ENCODE results near the gene HSPB3. TPM values are rescaled to one million over a fixed set of nuclear protein-coding genes. Genes with fewer than 3 reads are reported as not detected.
"Not testable (repeated sequence)": the region's sequence is repeated elsewhere in the genome, so short reads cannot be mapped to it uniquely, and the experiment has no call there.

Gene HSPB3
- total and polyA plus RNA-seq, 4 experiments from 2014 or later, result not detected

GRCh38 chr5:54485659-54486058 lies 30.2 kb downstream of the HSPB3 start:
- H3K4me1 Mint-ChIP-seq; H3K27me3 Mint-ChIP-seq; POLR2A ChIA-PET (ENCODE audit: partially characterized antibody); H3K36me3 Mint-ChIP-seq; H3K36me3 ChIP-seq (ENCODE audit: insufficient read depth, low read length); H3K27ac ChIP-seq (ENCODE audit: low read depth, low read length); H3K4me3 ChIP-seq (ENCODE audit: low read length in 2 of 2); H3K4me1 ChIP-seq (ENCODE audit: insufficient read depth, low read length); H3K27me3 ChIP-seq (ENCODE audit: insufficient read depth, low read length); intact Hi-C loops (cut with micrococcal nuclease); H3K9me3 Mint-ChIP-seq; H3K27ac Mint-ChIP-seq; DNase-seq; H3K4me3 Mint-ChIP-seq; H3K9me3 ChIP-seq (ENCODE audit: control insufficient read depth in 1 of 2, low read length in 2 of 2): not testable (repeated sequence)
- CTCF ChIA-PET (ENCODE audit: partially characterized antibody), result interaction anchor here (1.4 kb wide), 1 partner anchor 10 kb away, joined by 3 read pairs; no protein-coding TSS in a partner anchor

GRCh38 chr5:54489648-54489979 lies 34.1 kb downstream of the HSPB3 start:
- H3K27ac ChIP-seq (ENCODE audit: low read depth, low read length); H3K4me3 Mint-ChIP-seq; H3K27me3 Mint-ChIP-seq; H3K4me3 ChIP-seq (ENCODE audit: low read length in 2 of 2); H3K9me3 Mint-ChIP-seq; H3K27ac Mint-ChIP-seq; DNase-seq; H3K4me1 ChIP-seq (ENCODE audit: insufficient read depth, low read length); POLR2A ChIA-PET (ENCODE audit: partially characterized antibody); H3K4me1 Mint-ChIP-seq; H3K36me3 ChIP-seq (ENCODE audit: insufficient read depth, low read length); H3K27me3 ChIP-seq (ENCODE audit: insufficient read depth, low read length); H3K36me3 Mint-ChIP-seq; H3K9me3 ChIP-seq (ENCODE audit: control insufficient read depth in 1 of 2, low read length in 2 of 2): not testable (repeated sequence)
- intact Hi-C loops (cut with micrococcal nuclease), result loop anchor here (1.0 kb wide), 3 partner anchors 177 to 356 kb away; no protein-coding TSS in a partner anchor
- CTCF ChIA-PET (ENCODE audit: partially characterized antibody), result interaction anchor here (0.8 to 4.7 kb wide), 36 partner anchors 10 to 455 kb away, joined by 3 to 44 read pairs (median 4); partner anchors contain the start of genes ARL15, HSPB3 and SNX18

- Mint-ChIP-seq H3K4me3 (no peak overlapping the region), H3K27me3 (peaks cover 3 to 5% of the 10 kb centered on the region in 2 donors), H3K4me1 (peaks cover 0 to 4% (median 0%) of the 10 kb centered on the region in 4 donors), H3K27ac (no peak overlapping the region), H3K9me3 (peaks cover 0 to 3% (median 0%) of the 10 kb centered on the region in 8 donors), H3K36me3 (no peaks in the 10 kb centered on the region)
- no peak overlapping the region for H3K4me3 ChIP-seq (ENCODE audit: low read length in 2 of 2)
- POLR2A ChIA-PET (ENCODE audit: partially characterized antibody), result no interaction called here
- DNase-seq, result no peak
- no peaks in the 10 kb centered on the region for H3K4me1 ChIP-seq (ENCODE audit: insufficient read depth, low read length)
- CTCF ChIA-PET (ENCODE audit: partially characterized antibody), result interaction anchor here (1.1 to 4.7 kb wide), 4 partner anchors 8 to 374 kb away, joined by 3 to 34 read pairs (median 5); no protein-coding TSS in a partner anchor
- intact Hi-C loops (cut with micrococcal nuclease), result no loop called here
- H3K36me3 ChIP-seq (ENCODE audit: insufficient read depth, low read length), result no peaks in the 10 kb centered on the region
- no peaks in the 10 kb centered on the region for H3K27me3 ChIP-seq (ENCODE audit: insufficient read depth, low read length)
- H3K27ac ChIP-seq (ENCODE audit: low read depth, low read length), result no peak overlapping the region
- no peaks in the 10 kb centered on the region for H3K9me3 ChIP-seq (ENCODE audit: control insufficient read depth in 1 of 2, low read length in 2 of 2)
These were observed 35.8 kb downstream of the HSPB3 start for GRCh38 chr5:54491326-54491725.

- Histone ChIP-seq H3K4me3 (ENCODE audit: low read length in 2 of 2) (no peak overlapping the region), H3K9me3 (ENCODE audit: control insufficient read depth in 1 of 2, low read length in 2 of 2) (no peaks in the 10 kb centered on the region), H3K4me1 (ENCODE audit: insufficient read depth, low read length) (no peaks in the 10 kb centered on the region), H3K27me3 (ENCODE audit: insufficient read depth, low read length) (no peaks in the 10 kb centered on the region), H3K27ac (ENCODE audit: low read depth, low read length) (no peak overlapping the region), H3K36me3 (ENCODE audit: insufficient read depth, low read length) (no peaks in the 10 kb centered on the region)
- Mint-ChIP-seq H3K36me3 (no peaks in the 10 kb centered on the region), H3K9me3 (peaks cover 0 to 5% (median 0%) of the 10 kb centered on the region in 8 donors), H3K4me1 (peaks cover 0 to 4% (median 0%) of the 10 kb centered on the region in 4 donors), H3K27ac (no peak overlapping the region), H3K4me3 (no peak overlapping the region), H3K27me3 (peaks cover 3 to 7% of the 10 kb centered on the region in 2 donors)
- ChIA-PET POLR2A (ENCODE audit: partially characterized antibody) (no interaction called here), CTCF (ENCODE audit: partially characterized antibody) (interaction anchor here (1.1 to 4.7 kb wide), 3 partner anchors 9 to 373 kb away, joined by 3 to 34 read pairs (median 4); no protein-coding TSS in a partner anchor)
- intact Hi-C loops (cut with micrococcal nuclease), result no loop called here
- no peak for DNase-seq
These were observed 36.7 kb downstream of the HSPB3 start for GRCh38 chr5:54492178-54492577.

GRCh38 chr5:54495027-54495426 lies 39.5 kb downstream of the HSPB3 start:
- POLR2A ChIA-PET (ENCODE audit: partially characterized antibody), result no interaction called here
- Histone ChIP-seq H3K27me3 (ENCODE audit: insufficient read depth, low read length) (no peaks in the 10 kb centered on the region), H3K4me1 (ENCODE audit: insufficient read depth, low read length) (no peaks in the 10 kb centered on the region), H3K27ac (ENCODE audit: low read depth, low read length) (no peak overlapping the region), H3K36me3 (ENCODE audit: insufficient read depth, low read length) (no peaks in the 10 kb centered on the region), H3K4me3 (ENCODE audit: low read length in 2 of 2) (no peak overlapping the region), H3K9me3 (ENCODE audit: control insufficient read depth in 1 of 2, low read length in 2 of 2) (no peaks in the 10 kb centered on the region)
- H3K27ac Mint-ChIP-seq, result no peak overlapping the region
- no peaks in the 10 kb centered on the region for H3K36me3 Mint-ChIP-seq
- H3K27me3 Mint-ChIP-seq, result peaks cover 9 to 22% of the 10 kb centered on the region in 2 donors
- CTCF ChIA-PET (ENCODE audit: partially characterized antibody), result interaction anchor here (1.1 kb wide), 1 partner anchor 10 kb away, joined by 3 read pairs; no protein-coding TSS in a partner anchor
- no peak overlapping the region for H3K4me3 Mint-ChIP-seq
- no peak for DNase-seq
- H3K4me1 Mint-ChIP-seq, result no peaks in the 10 kb centered on the region
- intact Hi-C loops (cut with micrococcal nuclease), result no loop called here
- peaks cover 0 to 24% (median 15%) of the 10 kb centered on the region in 8 donors for H3K9me3 Mint-ChIP-seq

Other genes starting within 250 kb of the HSPB3 start
- 10 to 100 TPM; 14.1 to 15.3 TPM for gene ARL15, start 145.1 kb upstream of the HSPB3 start, total RNA-seq
- gene ARL15, start 145.1 kb upstream of the HSPB3 start, polyA plus RNA-seq, result 10 to 100 TPM; 14.0 to 29.8 TPM
- gene SNX18, start 62.1 kb downstream of the HSPB3 start, total RNA-seq, result 10 to 100 TPM; 27.9 to 31.4 TPM
- 1 to 10 TPM in 1 of 2 donors, under 1 TPM in 1; 0.30 to 2.8 TPM for gene SNX18, start 62.1 kb downstream of the HSPB3 start, polyA plus RNA-seq

All from CD4-positive, alpha-beta memory T cell (primary cell).